Measurements from ENCODE around the gene SMARCD3. TPM values are rescaled to one million over a fixed set of nuclear protein-coding genes. Genes with fewer than 3 reads are reported as not detected.

SMARCD3 gene
- total and polyA plus RNA-seq, 2 donors from 2014 or later: 46.4 to 52.5 TPM

DNA sequence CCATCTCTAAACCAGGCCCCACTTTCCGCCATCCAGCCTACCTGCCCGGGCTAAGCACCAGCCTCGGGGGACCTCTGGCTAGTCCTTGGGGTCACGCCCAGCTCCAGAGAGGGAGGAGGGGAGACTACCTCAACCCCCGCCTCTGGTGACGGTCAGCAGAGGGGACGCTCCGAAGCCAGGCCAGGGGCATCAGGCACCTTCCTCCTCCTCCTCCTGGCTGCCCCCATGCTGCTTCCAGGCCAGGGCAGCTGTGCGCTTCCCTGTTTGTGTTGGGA is 4.0 kb upstream of the SMARCD3 start:
- FAIRE-seq (no peak), DNase-seq (peak in 2 of 5 donors; percentile 73 to 83)
- H3K27ac ChIP-seq (ENCODE audit: low read depth in 2 of 2, low read length in 2 of 2): peak overlapping the region; percentile 67 to 94
- TF ChIP-seq, protein P1, sequence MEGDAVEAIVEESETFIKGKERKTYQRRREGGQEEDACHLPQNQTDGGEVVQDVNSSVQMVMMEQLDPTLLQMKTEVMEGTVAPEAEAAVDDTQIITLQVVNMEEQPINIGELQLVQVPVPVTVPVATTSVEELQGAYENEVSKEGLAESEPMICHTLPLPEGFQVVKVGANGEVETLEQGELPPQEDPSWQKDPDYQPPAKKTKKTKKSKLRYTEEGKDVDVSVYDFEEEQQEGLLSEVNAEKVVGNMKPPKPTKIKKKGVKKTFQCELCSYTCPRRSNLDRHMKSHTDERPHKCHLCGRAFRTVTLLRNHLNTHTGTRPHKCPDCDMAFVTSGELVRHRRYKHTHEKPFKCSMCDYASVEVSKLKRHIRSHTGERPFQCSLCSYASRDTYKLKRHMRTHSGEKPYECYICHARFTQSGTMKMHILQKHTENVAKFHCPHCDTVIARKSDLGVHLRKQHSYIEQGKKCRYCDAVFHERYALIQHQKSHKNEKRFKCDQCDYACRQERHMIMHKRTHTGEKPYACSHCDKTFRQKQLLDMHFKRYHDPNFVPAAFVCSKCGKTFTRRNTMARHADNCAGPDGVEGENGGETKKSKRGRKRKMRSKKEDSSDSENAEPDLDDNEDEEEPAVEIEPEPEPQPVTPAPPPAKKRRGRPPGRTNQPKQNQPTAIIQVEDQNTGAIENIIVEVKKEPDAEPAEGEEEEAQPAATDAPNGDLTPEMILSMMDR (IDR thresholded peaks at IDR 0.05; ENCODE audit: borderline replicate concordance, extremely low read depth, insufficient read depth): no peak
- H3K9ac ChIP-seq (ENCODE audit: low read length in 3 of 3): peak overlapping the region; percentile 11 to 85 (median 82)
- H3K9me3 ChIP-seq (ENCODE audit: control insufficient read depth in 2 of 3, insufficient read depth in 1 of 3, low read length in 3 of 3): no peaks in the 10 kb centered on the region
- H3K27me3 ChIP-seq (ENCODE audit: control insufficient read depth, insufficient read depth, low read length): no peaks in the 10 kb centered on the region
- intact Hi-C loops (cut with DNase I): no loop called here
- no peaks in the 10 kb centered on the region for H3K36me3 ChIP-seq (ENCODE audit: control insufficient read depth in 2 of 3, insufficient read depth in 3 of 3, low read length in 3 of 3)
- peak overlapping the region; percentile 45 to 80 (median 70) for H3K4me3 ChIP-seq (ENCODE audit: low read length in 3 of 3)
- H3K4me1 ChIP-seq (ENCODE audit: control insufficient read depth in 2 of 3, insufficient read depth in 2 of 3, low read depth in 1 of 3, low read length in 3 of 3): peaks cover 10 to 37% (median 18%) of the 10 kb centered on the region in 3 donors

DNA sequence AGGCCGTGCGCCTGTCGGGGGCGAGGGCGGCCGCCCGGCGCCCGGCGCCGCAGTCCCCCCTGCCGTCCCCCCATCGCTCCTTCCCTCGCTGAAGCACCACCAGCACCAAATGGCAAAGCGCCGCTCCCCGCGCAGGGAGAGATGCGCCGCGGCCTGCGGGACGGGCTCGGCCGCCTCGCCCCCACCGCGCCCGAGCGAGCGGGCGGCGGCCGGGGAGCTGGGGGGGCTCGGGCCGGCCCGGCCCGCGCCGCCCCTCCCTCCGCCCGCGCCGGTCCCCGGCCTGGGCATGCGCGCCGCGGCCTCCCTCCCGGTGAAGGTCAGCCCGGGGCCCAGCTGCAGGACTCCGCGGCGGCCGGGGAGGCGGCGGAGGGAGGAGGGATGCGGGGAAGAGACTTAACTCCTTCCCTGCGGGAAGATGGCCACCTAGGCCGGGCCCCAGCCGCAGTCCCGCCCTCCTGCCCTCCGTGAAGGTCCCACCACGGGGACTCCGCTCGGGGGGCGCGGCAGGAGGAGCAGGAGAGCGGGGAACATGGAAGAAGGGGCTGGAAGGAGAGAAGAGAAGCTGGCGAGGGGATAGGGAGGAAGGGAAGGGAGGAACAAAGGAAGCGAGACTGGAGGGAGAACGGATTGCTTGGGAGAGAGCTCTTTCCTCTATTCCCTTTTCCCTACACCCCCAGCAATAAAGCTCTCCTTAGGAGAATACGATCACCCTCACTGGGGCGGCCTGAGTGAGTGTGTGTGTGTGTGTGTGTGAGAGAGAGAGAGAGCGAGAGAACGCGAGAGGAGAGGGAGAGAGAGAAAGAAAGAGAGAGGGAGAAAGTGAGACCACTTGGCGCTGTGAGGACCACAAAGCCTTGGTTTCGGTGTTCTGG is 3.4 kb upstream of the SMARCD3 start:
- TF ChIP-seq, protein P1 (IDR thresholded peaks at IDR 0.05; ENCODE audit: borderline replicate concordance, extremely low read depth, insufficient read depth): no peak
- intact Hi-C loops (cut with DNase I): no loop called here
- DNase-seq (peak; percentile 88 to 94 (median 90)), FAIRE-seq (no peak)
- Histone ChIP-seq H3K4me1 (ENCODE audit: control insufficient read depth in 2 of 3, insufficient read depth in 2 of 3, low read depth in 1 of 3, low read length in 3 of 3) (peaks cover 10 to 37% (median 18%) of the 10 kb centered on the region in 3 donors), H3K36me3 (ENCODE audit: control insufficient read depth in 2 of 3, insufficient read depth in 3 of 3, low read length in 3 of 3) (no peaks in the 10 kb centered on the region), H3K4me3 (ENCODE audit: low read length in 3 of 3) (peak overlapping the region; percentile 45 to 80 (median 70)), H3K9me3 (ENCODE audit: control insufficient read depth in 2 of 3, insufficient read depth in 1 of 3, low read length in 3 of 3) (no peaks in the 10 kb centered on the region), H3K9ac (ENCODE audit: low read length in 3 of 3) (peak overlapping the region; percentile 11 to 85 (median 82)), H3K27me3 (ENCODE audit: control insufficient read depth, insufficient read depth, low read length) (no peaks in the 10 kb centered on the region), H3K27ac (ENCODE audit: low read depth in 2 of 2, low read length in 2 of 2) (peak overlapping the region; percentile 78 to 94)

DNA sequence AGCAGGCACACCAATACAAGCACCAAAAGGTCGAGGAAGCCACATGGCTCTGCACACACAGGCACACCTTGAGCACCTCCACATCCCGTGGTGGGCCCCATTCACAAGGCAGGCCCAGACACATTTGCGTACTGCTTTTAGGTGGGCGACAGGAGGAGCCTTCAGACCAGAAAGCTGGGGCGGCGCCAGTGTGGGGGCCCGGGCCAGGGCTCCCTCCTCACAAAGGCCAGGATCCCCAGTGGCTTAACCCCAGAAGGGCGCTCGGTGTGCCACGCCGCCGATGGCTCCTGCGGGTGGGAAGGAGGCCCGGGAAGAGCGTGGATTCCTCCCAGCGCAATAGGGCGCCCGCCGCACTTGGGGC is 2.8 kb upstream of the SMARCD3 start:
- intact Hi-C loops (cut with DNase I): no loop called here
- DNase-seq (peak in 4 of 5 donors; percentile 58 to 88 (median 74)), FAIRE-seq (no peak)
- TF ChIP-seq, protein P1 (IDR thresholded peaks at IDR 0.05; ENCODE audit: borderline replicate concordance, extremely low read depth, insufficient read depth): no peak
- Histone ChIP-seq H3K27ac (ENCODE audit: low read depth in 2 of 2, low read length in 2 of 2) (peak overlapping the region; percentile 77 to 78), H3K9me3 (ENCODE audit: control insufficient read depth in 2 of 3, insufficient read depth in 1 of 3, low read length in 3 of 3) (no peaks in the 10 kb centered on the region), H3K4me1 (ENCODE audit: control insufficient read depth in 2 of 3, insufficient read depth in 2 of 3, low read depth in 1 of 3, low read length in 3 of 3) (peaks cover 10 to 42% (median 18%) of the 10 kb centered on the region in 3 donors), H3K4me3 (ENCODE audit: low read length in 3 of 3) (peak overlapping the region in 2 of 3 donors; percentile 54 to 70), H3K36me3 (ENCODE audit: control insufficient read depth in 2 of 3, insufficient read depth in 3 of 3, low read length in 3 of 3) (no peaks in the 10 kb centered on the region), H3K27me3 (ENCODE audit: control insufficient read depth, insufficient read depth, low read length) (no peaks in the 10 kb centered on the region), H3K9ac (ENCODE audit: low read length in 3 of 3) (peak overlapping the region; percentile 30 to 55 (median 32))

Data from kidney (tissue), 14 donors.